Lung microvascular endothelial cell (primary cell): ENCODE results near the gene NFAT5. TPM values are rescaled to one million over a fixed set of nuclear protein-coding genes. Genes with fewer than 3 reads are reported as not detected.

Source experiments
- DNase-seq, 2 donors: peaks; one replicate each; pipeline versions ENCODE4 v3.0.0 to v3.0.0-alpha.2; 2010; ENCODE audit warnings: low read depth in 2 of 2
- total RNA-seq: library from RNA; depleted of rRNA; stranded (reverse); fragments of >200 nt; gene quantifications from 2 replicates; pipeline ENCODE4 v1.2.1, GENCODE V29; 2014

NFAT5 gene
- total RNA-seq, 1 donor from 2014 or later, result 40.3 TPM

DNA sequence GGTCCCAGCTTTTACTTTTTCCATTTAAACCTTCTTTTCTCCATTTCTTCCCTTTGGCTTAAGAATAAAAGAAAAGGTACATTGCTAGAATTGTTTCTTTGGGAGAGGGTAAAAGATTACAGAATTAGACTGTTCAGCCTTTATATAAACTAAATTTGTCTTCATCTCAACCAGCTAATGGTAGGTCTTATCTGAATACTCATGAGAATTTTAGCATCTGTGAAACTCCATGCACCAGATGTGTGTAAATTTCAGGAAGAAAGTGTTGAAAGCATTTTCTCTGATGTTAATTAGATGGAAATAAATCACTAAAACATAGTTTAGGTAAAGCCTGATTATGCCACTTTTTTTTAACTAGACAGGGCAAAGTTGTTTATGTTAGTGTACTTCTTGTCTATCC lies 135.7 kb downstream of the NFAT5 start:
- no peak for DNase-seq

DNA sequence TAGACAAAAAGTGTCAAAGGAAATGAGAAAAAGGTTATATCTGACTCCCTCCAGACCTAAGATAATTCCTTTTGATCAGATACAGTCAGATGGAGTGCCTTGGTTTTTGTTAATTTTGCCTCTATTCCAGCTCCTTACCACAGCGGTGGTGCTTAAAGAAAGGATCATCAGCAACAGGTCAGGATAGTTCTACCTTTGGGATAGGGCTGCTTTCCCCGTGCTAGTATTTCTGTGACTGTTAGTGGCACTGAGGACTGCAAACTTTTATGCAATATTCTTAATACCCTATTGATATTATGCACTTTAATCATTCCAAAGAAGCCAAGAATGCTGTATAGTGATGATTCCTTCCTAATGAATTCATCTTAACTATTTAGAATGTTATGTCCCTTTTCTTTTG lies 136.1 kb downstream of the NFAT5 start:
- no peak for DNase-seq

DNA sequence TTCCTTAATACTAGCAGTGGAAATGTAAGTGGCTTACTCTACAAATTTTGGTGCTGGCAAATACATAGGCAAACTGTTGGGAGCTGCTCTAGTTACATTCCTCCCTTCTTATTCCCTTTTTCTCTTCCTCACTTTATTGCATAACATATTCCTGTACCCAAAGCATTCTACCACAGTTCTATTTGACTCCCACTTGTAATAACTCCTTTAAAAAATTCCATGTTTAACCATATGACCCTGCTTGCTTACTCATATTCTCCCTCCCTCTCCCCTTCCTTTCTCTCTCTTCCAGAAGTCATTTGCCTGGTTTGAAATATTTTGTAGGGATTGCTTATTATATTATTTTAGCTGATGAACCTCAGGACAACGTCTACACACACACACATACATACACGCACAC lies 137.9 kb downstream of the NFAT5 start:
- no peak for DNase-seq

DNA sequence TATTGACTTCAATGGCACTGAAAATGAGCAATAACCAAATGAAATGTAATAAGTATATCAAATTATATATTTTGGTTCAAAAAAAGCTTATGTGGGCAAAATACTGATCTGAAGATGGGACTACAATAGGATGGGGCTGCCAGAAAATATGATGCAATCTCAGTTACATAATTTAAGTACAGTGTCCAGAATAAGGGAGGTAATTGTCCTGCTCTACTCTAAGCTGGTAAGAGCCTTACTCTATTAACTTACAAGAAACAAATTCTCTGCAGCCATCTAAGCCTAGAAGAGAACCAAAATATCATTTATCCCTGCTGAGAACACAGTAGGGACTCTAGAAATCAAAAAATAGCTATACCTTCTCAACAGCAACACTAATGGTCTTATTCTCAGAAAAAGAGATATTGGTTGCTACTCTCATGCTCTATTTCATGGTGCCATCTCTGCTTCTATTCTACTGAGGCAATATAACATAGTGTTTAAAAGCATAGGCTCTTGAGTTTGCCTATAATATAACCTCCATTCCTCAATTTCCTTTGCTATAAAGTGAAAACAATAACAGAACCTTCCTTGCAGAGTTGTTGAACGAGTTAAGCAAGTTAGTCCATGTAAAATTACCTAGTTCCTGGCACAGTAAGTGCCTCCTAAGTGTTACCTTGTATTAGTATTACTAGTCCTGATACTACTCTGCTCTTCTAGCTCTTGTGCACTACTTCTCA lies 140.6 kb downstream of the NFAT5 start:
- DNase-seq, result peak in 1 of 2 donors; percentile 41

DNA sequence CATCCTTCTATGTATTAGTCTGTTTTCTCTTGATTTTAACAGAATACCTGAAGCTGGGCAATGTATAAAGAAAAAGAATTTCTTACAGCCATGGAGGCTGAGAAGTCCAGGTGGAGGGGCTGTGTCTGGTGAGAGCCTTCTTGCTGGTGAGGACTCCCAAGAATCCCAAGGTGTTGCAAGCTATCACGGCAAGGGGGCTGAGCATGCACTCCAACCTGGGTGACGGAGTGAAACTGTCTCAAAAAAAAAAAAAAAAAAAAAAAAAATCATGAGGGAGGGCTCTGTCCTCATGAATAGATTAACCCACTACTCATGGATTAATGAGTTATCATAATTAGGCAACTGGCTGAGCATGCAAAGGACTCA lies 141.2 kb downstream of the NFAT5 start:
- DNase-seq, result no peak

DNA sequence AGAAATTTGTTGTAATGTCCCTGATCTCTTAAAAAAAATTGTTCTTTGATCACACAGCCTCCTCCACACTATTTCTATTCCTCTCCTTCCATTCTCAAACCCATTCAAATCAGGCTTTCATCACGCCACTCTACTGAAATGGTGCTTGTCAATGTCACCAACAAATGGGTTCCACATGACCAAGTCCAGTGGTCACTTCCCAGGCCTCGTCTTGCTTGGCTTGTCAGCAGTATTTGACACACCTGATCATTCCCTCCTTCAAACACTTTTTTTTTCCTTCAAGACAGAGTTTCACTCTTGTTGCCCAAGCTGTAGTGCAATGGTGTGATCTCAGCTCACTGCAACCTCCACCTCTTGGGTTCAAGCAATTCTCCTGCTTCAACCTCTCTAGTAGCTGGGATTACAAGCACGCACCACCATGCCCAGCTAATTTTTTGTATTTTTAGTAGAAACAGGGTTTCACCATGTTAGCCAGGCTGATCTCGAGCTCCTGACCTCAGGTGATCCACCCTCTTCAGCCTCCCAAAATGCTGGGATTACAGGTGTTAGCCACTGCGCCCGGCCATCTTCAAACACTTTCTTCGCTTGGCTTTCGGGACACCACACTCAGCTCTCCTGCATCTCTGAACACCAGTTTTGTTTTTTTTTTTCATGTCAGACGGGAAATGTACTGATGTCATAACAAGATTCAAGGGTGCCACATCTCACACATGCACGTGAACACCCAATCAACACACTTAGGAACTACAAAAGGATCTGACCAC lies 142.3 kb downstream of the NFAT5 start:
- DNase-seq, result no peak

DNA sequence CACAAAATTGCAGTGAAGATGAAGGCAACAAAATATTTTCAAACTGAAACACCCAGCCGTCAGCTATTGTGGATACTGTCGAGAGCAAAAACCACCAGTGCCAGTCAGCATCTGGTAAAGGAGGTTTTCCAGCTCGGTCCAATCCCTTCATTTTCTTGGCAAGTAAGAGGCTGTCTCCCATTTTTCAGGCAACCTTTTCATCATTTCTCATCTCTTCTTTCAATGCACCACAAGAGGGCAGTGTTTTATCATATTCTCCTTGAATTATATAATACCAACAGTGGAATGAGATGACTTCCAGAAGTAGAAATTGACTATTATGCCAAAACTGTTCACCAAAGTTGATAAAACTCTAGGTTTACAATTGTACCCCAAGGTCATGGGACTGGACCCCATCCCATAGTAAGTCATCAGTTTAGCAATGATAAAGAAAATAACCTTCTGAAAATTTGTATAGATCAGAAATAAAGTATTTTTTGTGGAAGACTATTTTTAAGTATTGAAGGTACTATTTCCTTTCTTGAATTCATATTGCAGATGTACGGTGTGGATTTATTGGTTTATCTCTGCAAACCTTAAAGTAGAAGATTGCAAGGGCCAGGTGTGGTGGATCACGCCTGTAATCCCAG lies 143.8 kb downstream of the NFAT5 start:
- peak; percentile 72 to 73 for DNase-seq

DNA sequence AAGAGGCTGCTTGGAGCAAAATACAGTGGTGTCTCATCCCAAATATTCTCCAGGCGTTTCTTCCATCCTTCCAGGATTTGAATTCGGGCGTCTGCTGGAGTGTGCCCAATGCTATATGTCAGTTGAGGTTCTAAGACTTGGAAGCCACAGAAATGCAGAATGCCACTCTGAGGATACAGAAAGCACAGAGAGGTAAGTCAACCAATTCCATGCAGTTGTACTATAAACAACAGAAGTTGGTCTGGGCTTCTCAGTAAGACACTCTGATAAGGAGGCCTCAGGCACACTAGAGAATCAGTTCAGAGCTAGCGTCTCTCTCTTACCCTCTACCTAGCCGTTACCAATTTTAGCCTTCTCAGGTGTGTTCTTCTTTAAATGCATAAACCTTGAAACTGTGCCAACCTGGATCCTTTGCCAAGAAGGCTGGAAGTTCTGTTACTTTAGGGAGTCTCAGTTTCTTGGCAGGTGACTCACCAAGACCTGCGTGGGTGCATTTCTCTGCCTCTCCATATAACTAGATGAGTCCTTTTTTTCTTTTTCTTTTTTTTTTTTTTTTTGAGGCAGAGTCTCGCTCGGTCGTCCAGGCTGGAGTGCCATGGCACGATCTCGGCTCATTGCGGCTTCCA lies 145.5 kb downstream of the NFAT5 start:
- DNase-seq, result peak in 1 of 2 donors; percentile 17

DNA sequence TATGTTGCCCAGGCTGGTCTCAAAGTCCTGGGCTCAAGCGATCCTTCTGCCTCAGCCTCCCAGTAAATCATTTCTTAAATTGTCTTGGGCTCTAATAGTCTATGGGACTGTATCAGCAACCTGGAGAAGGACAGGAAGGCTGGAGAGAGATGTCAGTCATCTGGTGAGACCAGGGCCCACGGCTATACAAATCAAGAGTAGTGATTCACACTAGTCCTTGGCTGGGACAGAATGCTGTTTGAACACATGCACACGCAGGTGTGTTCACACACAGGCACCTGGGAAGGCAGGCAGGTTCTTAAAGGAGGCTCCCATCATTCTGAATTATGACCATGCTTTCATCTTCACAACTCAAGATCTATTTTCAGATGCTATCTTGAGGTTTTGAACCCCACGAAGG lies 146.5 kb downstream of the NFAT5 start:
- no peak for DNase-seq

DNA sequence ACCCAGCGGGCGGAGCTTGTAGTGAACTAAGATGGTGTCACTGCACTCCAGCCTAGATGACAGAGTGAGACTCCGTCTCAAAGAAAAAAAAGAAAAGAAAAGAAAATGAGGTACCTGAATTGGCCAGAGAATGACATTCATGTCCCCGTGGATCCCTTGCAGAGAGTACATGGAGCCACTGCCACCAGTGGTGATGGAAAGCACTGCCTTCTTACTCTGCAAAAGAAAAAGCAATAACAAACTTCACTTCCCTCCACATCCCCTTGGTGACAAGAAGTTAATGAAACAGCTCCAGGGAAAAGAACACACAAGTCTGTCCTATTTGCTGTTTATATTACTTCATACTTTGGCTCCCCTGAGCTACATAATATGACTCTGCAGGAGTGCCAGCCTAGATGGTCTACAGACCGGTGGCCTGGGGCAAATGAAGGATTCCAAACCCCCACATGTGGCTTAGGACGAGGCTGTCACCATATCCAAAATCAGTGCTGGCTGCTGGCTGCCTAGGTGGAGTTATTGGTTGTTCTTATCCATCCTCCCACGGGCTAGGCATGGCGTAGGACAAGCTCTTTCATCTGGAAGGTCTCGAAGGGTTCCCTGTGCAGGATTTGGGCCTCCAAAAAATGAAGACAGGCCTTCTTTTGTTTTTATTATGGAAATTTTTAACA lies 147.3 kb downstream of the NFAT5 start:
- DNase-seq, result no peak

DNA sequence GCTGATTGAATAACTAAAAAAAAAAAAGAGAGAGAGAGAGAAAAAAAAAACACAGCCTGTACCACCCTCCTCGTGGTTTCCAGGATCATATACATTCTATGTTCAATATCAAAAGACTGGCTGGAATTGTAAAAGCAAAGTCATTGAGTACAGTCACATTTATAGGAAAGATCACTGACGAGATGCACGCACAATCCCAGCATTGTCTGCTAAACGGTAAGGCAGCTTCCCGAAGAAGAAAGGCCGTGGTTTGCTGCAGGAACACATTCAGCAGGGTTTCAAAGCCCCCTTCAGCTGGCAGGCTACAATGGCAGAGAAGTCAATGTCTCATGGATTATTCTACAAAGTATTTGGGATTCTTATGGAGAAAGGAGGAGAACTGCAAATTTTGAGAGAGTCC lies 151.3 kb downstream of the NFAT5 start:
- DNase-seq, result no peak

DNA sequence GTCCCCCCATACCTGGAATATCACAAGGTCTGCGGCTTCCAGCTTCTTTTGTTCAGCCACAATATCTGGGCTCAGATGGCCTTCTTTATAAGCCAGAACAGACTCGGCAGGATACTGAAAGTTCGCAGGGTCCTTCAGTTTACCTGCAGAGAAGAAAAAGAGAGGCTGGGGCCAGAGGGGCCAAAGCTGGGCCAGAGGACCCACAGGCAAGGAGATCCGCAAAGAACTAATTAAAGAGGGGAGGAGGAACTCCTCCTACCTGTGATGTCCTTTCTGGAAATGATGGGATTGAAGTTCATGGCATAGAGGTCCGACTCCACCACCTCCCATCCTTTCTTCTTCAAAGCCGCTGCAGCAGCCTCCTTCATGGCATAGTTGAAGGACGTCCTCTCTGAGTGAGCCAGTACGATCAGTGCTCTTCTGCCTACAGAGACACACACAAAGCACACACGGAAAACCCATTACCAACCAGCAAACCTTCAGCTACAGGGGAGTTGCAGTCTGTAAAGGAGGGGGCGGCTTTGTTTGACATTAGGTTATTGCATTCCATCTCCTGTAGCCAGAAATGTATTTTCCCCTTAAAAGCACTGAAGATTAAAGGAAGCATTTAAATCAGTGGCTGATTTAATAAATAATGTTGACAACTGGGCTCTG lies 152.5 kb downstream of the NFAT5 start:
- no peak for DNase-seq

DNA sequence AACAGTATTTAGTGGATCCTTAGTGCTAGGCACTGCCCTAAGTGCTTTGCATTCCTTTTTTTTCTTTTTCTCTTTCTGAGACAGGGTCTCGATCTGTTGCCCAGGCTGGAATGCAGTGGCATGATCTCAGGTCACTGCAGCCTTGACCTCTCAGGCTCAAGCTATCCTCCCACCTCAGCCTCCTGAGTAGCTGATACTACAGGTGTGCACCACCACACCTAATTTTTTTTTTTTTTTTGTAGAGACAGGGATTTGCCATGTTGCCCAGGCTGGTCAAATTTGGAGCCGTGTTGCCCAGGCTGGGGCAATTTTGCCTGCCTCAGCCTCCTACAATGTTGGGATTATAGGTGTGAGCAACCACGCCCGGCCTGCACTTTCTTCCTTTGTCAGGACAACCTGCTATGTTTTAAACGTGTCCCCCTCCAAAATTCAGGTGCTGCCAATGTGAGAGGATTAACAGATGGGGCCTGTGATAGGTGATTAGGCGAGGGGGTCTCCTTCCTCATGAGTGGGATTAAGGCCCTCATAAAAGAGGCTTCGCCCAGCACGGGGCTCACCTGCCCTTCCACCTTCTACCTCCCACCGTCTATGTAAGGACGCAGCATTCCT lies 155.2 kb downstream of the NFAT5 start:
- DNase-seq, result no peak

DNA sequence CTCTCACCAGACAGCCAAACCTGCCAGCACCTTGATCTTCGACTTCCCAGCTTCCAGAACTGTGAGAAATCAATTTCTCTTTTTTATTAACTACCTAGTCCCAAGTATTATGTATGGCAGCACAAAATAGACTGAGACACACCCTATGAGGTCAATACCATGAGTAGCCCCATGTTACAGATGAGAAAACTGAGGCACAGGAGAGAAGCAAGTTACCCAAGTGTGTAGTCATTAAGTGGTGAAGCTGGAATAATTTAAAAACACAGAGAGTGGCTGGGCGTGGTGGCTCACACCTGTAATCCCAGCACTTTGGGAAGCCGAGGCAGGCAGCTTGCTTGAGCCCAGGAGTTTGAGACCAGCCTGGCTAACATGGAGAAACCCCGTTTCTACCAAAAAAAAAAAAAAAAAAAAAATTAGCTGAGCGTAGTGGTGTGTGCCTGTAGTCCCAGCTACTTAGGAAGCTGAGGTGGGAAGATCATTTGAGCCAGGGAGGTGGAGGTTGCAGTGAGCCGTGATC lies 155.7 kb downstream of the NFAT5 start:
- no peak for DNase-seq

DNA sequence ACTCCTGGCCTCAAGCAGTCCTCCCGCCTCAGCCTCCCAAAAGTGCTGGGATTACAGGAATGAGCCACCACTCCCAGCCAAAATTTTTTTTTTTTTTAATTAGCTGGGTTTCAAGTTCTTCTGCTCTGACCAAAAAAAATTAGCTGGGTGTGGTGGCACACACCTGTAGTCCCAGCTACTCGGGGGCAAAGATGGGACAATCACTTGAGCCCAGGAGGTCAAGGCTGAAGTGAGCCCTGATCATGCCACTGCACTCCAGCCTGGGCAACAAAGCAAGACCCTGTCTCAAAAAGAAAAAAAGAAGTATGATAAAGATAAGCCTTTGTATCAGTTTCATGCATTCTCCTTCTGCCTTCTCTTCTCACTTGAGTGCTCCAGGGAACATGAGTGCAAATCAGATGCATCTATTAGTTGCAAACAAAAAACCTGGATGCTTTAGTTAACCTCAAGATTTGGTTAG lies 158.7 kb downstream of the NFAT5 start:
- DNase-seq, result no peak

DNA sequence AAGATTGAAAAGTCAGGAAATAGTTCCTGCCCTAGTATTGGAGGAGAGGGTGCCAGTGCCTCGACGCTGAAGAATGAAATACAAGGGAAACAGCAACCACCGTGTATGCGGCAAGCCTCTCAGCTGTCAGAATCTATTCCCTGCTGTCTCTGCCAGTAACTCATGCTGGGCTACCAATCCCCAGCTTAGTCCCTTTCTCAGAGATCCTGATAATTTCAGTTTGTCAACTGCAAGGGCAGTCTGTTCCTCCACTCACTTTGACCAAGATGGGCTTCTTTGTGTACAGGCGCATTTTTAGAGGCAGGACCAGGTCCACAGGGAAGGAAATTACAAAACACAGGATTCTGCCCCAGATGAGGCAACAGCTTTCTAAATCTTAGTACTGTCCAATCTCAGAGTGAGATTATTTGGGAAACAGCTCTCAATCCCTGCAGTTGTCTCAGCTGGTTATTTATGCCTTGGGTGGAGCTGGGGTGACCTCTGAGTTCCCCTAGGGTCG lies 159.3 kb downstream of the NFAT5 start:
- peak in 1 of 2 donors; percentile 50 for DNase-seq

DNA sequence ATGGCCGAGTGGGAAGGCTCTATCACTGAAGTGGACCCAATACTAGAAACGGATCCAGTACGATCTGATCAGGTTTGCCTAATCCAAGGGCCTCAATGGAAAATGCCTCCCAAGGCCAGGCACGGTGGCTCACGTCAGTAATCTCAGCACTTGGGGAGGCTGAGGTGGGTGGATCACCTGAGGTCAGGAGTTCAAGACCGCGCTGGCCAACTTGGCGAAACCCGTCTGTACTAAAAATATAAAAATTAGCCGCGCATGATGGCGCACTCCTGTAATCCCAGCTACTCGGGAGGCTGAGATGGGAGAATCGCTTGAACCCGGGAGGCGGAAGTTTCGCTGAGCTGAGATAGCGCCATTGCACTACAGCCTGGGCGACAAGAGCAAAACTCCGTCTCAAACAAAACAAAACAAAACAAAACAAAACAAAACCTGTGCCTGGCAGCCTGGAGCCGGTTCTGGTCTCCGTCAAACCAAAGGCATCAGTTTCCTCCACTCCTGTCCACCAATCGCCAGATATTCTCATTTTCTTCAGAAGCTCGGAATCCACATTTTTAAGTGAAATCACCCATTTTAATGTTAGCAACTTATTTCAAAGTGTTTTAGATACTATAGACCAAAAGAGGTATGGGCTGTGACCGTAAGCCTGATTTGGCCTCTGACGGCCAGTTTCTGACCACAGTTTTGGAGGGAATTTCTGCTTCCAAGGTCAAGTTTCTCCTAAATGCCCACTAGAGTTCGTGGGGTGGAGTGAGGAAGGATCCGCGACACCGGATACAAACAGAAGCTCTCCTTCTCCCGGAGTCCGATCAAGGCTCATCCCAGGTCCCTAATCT lies 159.9 kb downstream of the NFAT5 start:
- DNase-seq, result peak in 1 of 2 donors; percentile 16

DNA sequence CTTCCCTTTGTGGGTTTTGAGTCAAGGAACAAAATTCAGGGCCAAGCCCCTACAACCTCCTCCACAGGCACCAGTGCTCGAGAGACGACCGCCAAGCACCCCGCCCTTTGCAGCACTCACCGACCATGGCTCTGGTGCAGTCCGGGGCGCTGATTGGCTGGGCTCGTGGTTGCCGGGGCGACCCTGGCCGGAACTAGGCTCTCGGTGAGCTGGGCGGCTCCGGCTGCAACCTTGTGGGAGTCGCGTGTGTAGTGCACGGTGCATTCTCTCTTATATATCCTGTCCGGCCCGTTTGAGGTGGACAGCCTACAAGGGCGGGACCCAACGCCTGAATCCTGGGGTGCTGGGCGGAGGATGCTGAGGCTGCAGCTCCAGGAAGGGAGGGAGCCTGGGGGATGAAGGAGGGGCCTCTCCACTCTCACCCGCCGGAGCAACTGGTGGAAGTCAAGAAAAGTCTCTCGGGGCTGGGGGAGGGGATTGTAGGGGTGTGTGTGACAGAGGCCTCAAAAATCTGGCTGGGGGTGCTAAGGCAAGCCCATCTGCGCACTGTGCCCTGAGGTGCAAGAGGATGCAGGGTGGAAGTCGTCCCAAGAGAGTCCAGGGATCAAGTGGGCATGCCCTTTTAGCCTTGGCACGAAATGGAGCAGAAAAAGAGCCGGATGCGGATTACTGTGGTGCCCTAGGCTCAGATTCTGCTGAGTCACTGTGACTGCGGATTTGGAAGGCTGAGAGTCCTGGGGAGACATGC lies 160.7 kb downstream of the NFAT5 start, which contains the start of gene NQO1:
Gene NQO1 (minus strand): TSS at position 248 of the 748 bp plus-strand sequence. CDS start 121 bp downstream, at position 127.
- peak; percentile 90 to 98 for DNase-seq
